Measurements from ENCODE around the gene LST1. TPM values are rescaled to one million over a fixed set of nuclear protein-coding genes. Genes with fewer than 3 reads are reported as not detected.

The LST1 gene
- total RNA-seq, 1 experiment from 2014 or later = 0.66 TPM

DNA sequence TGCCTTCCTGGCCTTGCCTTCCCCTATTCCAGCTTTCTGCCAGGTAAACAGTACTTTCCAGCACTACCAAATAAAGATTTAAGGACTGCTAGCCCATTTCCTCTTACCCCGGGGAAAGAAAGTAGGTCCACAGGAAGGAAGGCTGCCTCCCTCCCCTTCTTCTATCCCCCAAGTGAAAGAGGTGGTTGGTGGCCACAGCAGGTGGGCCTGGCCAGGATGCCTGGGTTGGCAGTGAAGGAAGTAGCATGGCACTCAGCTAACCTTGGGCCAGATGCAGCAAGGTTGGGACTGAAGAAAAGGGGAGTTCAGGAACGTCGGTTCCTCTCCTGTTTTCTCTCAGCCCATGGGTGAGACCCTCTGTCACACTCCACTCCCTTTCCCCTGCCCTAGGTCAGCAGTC is 29.8 kb upstream of the LST1 start (continued):
- TF ChIP-seq ARID4B (CRISPR knock-in tag; IDR thresholded peaks at IDR 0.05; ENCODE audit: borderline replicate concordance) = no peak
- TF ChIP-seq, protein P1, sequence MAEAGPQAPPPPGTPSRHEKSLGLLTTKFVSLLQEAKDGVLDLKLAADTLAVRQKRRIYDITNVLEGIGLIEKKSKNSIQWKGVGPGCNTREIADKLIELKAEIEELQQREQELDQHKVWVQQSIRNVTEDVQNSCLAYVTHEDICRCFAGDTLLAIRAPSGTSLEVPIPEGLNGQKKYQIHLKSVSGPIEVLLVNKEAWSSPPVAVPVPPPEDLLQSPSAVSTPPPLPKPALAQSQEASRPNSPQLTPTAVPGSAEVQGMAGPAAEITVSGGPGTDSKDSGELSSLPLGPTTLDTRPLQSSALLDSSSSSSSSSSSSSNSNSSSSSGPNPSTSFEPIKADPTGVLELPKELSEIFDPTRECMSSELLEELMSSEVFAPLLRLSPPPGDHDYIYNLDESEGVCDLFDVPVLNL (CRISPR knock-in tag; IDR thresholded peaks at IDR 0.05; ENCODE audit: borderline replicate concordance, low read depth) = no peak
- TF ChIP-seq SMAD4 (CRISPR knock-in tag; IDR thresholded peaks at IDR 0.05) = no peak
- TF ChIP-seq FOXP1 (CRISPR knock-in tag; IDR thresholded peaks at IDR 0.05; ENCODE audit: borderline replicate concordance) = no peak
- TF ChIP-seq CTCF (IDR thresholded peaks at IDR 0.05) = no peak
- TF ChIP-seq GRHL2 (CRISPR knock-in tag; IDR thresholded peaks at IDR 0.05; ENCODE audit: insufficient replicate concordance, severe bottlenecking) = no peak
- TF ChIP-seq, protein P2, sequence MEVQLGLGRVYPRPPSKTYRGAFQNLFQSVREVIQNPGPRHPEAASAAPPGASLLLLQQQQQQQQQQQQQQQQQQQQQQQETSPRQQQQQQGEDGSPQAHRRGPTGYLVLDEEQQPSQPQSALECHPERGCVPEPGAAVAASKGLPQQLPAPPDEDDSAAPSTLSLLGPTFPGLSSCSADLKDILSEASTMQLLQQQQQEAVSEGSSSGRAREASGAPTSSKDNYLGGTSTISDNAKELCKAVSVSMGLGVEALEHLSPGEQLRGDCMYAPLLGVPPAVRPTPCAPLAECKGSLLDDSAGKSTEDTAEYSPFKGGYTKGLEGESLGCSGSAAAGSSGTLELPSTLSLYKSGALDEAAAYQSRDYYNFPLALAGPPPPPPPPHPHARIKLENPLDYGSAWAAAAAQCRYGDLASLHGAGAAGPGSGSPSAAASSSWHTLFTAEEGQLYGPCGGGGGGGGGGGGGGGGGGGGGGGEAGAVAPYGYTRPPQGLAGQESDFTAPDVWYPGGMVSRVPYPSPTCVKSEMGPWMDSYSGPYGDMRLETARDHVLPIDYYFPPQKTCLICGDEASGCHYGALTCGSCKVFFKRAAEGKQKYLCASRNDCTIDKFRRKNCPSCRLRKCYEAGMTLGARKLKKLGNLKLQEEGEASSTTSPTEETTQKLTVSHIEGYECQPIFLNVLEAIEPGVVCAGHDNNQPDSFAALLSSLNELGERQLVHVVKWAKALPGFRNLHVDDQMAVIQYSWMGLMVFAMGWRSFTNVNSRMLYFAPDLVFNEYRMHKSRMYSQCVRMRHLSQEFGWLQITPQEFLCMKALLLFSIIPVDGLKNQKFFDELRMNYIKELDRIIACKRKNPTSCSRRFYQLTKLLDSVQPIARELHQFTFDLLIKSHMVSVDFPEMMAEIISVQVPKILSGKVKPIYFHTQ (CRISPR knock-in tag; IDR thresholded peaks at IDR 0.05) = no peak
- TF ChIP-seq ZNF263 (CRISPR knock-in tag; IDR thresholded peaks at IDR 0.05; ENCODE audit: low read depth) = no peak
- no peak for TF ChIP-seq PRDM15 (CRISPR knock-in tag; IDR thresholded peaks at IDR 0.05)
- no peak for TF ChIP-seq GTF2I (CRISPR knock-in tag; conservative IDR thresholded peaks at IDR 0.05)
- TF ChIP-seq, protein P3, sequence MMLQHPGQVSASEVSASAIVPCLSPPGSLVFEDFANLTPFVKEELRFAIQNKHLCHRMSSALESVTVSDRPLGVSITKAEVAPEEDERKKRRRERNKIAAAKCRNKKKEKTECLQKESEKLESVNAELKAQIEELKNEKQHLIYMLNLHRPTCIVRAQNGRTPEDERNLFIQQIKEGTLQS (CRISPR knock-in tag; conservative IDR thresholded peaks at IDR 0.05) = no peak
- no peak for TF ChIP-seq ZNF317 (CRISPR knock-in tag; IDR thresholded peaks at IDR 0.05; ENCODE audit: borderline replicate concordance, low read depth)

Data from WTC11 (cell line).